OCI-LY1 (cell line): Measurements from ENCODE around the gene HOXA5.

ENCODE experiments used
- H2AFZ ChIP-seq: fragments of 200-600 bp; sonication (generic), shearing (Covaris generic); 2 replicates; pipeline ENCODE4 v1.6.0; 2014; ENCODE audit warnings: antibody characterized with exemption, mild to moderate bottlenecking, low read length
- H3F3A ChIP-seq: fragments of 200-600 bp; sonication (generic), shearing (Covaris generic); 2 replicates; pipeline ENCODE4 v1.6.0; 2014; ENCODE audit warnings: mild to moderate bottlenecking, antibody characterized with exemption, low read length, moderate library complexity; ENCODE audit not compliant: insufficient read depth
- H3K27ac ChIP-seq: fragments of 200-600 bp; sonication (generic); 2 replicates; pipeline ENCODE4 v1.5.1; 2014; ENCODE audit warnings: low read length, mixed run types, mild to moderate bottlenecking, low read depth; ENCODE audit not compliant: poor library complexity, severe bottlenecking
- H3K27me3 ChIP-seq: fragments of 200-600 bp; sonication (generic); 2 replicates; pipeline ENCODE4 v1.6.0; 2014; ENCODE audit warnings: antibody characterized with exemption, mild to moderate bottlenecking, low read length, moderate library complexity; ENCODE audit not compliant: insufficient read depth
- H3K36me3 ChIP-seq: fragments of 200-600 bp; sonication (generic); 2 replicates; pipeline ENCODE4 v1.6.1; 2014; ENCODE audit warnings: mild to moderate bottlenecking, antibody characterized with exemption, low read length, moderate library complexity, mixed read lengths; ENCODE audit not compliant: insufficient read depth
- H3K4me1 ChIP-seq: fragments of 200-600 bp; sonication (generic); 2 replicates; pipeline ENCODE4 v1.5.1; 2014; ENCODE audit warnings: mild to moderate bottlenecking, low read length, moderate library complexity; ENCODE audit not compliant: insufficient read depth, severe bottlenecking
- H3K4me2 ChIP-seq: fragments of 200-600 bp; sonication (generic), shearing (Covaris generic); 2 replicates; pipeline ENCODE4 v1.6.1; 2014; ENCODE audit warnings: low read length
- H3K4me3 ChIP-seq: fragments of 200-600 bp; sonication (generic); 2 replicates; pipeline ENCODE4 v1.5.1; 2014; ENCODE audit warnings: low read length, low read depth, mild to moderate bottlenecking, mixed read lengths; ENCODE audit not compliant: poor library complexity, severe bottlenecking
- H3K79me2 ChIP-seq: fragments of 200-600 bp; shearing (Covaris generic); 2 replicates; pipeline ENCODE4 v1.6.1; 2016; ENCODE audit warnings: mixed run types, low read length, mixed read lengths; ENCODE audit not compliant: insufficient read depth
- H3K9ac ChIP-seq: fragments of 200-600 bp; sonication (generic), shearing (Covaris generic); 2 replicates; pipeline ENCODE4 v1.6.1; 2014; ENCODE audit warnings: mild to moderate bottlenecking, low read length, mixed read lengths
- H3K9me2 ChIP-seq: fragments of 200-600 bp; sonication (generic), shearing (Covaris generic); 2 replicates; pipeline ENCODE4 v1.6.1; 2014; ENCODE audit warnings: low read depth, mild to moderate bottlenecking, low read length, mixed read lengths
- H3K9me3 ChIP-seq: fragments of 200-600 bp; shearing (Covaris generic); 2 replicates; pipeline ENCODE4 v1.6.1; 2014; ENCODE audit warnings: low read length, mixed read lengths
- H4K20me1 ChIP-seq: fragments of 200-600 bp; sonication (generic), shearing (Covaris generic); 2 replicates; pipeline ENCODE4 v1.6.0; 2016; ENCODE audit warnings: mild to moderate bottlenecking, low read length; ENCODE audit not compliant: insufficient read depth
- EZH2 ChIP-seq: fragments of 200-600 bp; sonication (generic), shearing (Covaris generic); IDR thresholded peaks from 2 replicates; pipeline ENCODE4 v1.8.0; 2017; ENCODE audit warnings: borderline replicate concordance, mixed run types, mild to moderate bottlenecking, antibody characterized with exemption, low read length, moderate library complexity, mixed read lengths
- TF ChIP-seq, protein P1 (sequence below): fragments of 200-600 bp; sonication (generic), shearing (Covaris generic); IDR thresholded peaks from 2 replicates; pipeline ENCODE4 v1.5.1; 2017; ENCODE audit warnings: mild to moderate bottlenecking, antibody characterized with exemption, low read length, moderate library complexity, mixed read lengths

HOXA5 gene

DNA sequence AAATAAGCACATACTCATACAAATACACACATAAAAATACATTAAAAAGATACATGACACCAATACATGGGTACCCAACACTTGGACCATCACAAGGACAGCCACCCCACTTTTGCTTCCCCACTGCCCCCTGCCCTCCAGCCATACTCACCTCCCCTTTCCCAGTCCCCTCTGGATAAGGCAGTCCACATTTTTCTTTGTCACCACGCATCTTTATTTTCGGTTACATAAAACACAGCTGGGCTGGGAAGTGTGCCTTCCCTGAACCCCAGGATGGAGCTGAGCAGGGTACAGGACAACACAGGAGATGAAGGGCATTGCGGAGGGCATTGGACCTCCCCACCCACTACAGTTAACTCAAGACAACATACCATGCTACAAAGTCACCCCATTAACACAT lies 10.0 kb upstream of the HOXA5 start:
- no peak overlapping the region for H3K9ac ChIP-seq
- H3K4me3 ChIP-seq = no peak overlapping the region
- H3K4me2 ChIP-seq = no peak overlapping the region
- H3F3A ChIP-seq = no peaks in the 10 kb centered on the region
- peaks cover 17% of the 10 kb centered on the region; the same call in 1 of the 2 replicates for H3K27me3 ChIP-seq
- H3K9me3 ChIP-seq = no peaks in the 10 kb centered on the region
- no peaks in the 10 kb centered on the region for H3K9me2 ChIP-seq
- no peak overlapping the region for H2AFZ ChIP-seq
- H3K27ac ChIP-seq = no peak overlapping the region
- H4K20me1 ChIP-seq = no peaks in the 10 kb centered on the region
- H3K4me1 ChIP-seq = peaks cover 36% of the 10 kb centered on the region
- no peaks in the 10 kb centered on the region for H3K36me3 ChIP-seq
- TF ChIP-seq, protein P1, sequence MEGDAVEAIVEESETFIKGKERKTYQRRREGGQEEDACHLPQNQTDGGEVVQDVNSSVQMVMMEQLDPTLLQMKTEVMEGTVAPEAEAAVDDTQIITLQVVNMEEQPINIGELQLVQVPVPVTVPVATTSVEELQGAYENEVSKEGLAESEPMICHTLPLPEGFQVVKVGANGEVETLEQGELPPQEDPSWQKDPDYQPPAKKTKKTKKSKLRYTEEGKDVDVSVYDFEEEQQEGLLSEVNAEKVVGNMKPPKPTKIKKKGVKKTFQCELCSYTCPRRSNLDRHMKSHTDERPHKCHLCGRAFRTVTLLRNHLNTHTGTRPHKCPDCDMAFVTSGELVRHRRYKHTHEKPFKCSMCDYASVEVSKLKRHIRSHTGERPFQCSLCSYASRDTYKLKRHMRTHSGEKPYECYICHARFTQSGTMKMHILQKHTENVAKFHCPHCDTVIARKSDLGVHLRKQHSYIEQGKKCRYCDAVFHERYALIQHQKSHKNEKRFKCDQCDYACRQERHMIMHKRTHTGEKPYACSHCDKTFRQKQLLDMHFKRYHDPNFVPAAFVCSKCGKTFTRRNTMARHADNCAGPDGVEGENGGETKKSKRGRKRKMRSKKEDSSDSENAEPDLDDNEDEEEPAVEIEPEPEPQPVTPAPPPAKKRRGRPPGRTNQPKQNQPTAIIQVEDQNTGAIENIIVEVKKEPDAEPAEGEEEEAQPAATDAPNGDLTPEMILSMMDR = no peak
- no peak for TF ChIP-seq EZH2
- no peaks in the 10 kb centered on the region for H3K79me2 ChIP-seq

DNA sequence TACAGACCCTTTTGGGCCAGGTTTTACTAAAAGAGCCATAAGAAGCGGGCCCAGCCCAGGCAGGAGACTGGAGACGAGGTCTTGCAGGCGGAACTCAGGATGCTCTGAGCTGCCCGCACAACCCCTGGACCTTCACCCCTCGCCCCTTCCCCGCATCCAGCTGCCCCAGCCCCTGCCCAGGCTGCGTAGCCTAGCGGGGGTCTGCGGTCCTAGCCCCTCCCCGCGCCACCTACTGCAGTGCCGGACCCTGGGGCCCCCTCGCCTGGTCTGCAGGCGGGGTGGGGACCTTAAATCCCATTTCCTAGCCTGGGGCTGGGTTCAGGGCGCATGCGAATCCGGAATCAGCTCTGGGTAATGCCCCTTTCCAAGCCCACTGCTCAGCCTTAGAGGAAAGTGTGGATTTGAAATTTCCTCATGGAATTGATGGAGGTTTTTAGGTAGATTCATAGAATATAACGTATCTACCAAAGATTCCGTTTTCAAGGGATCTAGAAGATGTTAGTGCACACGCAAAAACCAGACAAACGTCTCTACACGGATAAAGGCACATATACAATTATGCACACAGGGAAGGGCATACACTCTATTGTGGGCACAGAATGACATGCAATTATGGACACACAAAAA lies 9.4 kb upstream of the HOXA5 start:
- Histone ChIP-seq H3K27me3 (peaks cover 20% of the 10 kb centered on the region; the same call in 1 of the 2 replicates), H2AFZ (no peak overlapping the region), H3K4me3 (peak overlapping the region; percentile 63), H3K4me2 (peak overlapping the region; percentile 91; the same call in 1 of the 2 replicates), H3K9me2 (no peaks in the 10 kb centered on the region), H3F3A (no peaks in the 10 kb centered on the region), H3K36me3 (no peaks in the 10 kb centered on the region), H3K4me1 (peaks cover 42% of the 10 kb centered on the region), H3K79me2 (no peaks in the 10 kb centered on the region), H3K27ac (no peak overlapping the region), H4K20me1 (no peaks in the 10 kb centered on the region), H3K9ac (no peak overlapping the region), H3K9me3 (no peaks in the 10 kb centered on the region)
- TF ChIP-seq, protein P1 = no peak
- no peak for TF ChIP-seq EZH2

DNA sequence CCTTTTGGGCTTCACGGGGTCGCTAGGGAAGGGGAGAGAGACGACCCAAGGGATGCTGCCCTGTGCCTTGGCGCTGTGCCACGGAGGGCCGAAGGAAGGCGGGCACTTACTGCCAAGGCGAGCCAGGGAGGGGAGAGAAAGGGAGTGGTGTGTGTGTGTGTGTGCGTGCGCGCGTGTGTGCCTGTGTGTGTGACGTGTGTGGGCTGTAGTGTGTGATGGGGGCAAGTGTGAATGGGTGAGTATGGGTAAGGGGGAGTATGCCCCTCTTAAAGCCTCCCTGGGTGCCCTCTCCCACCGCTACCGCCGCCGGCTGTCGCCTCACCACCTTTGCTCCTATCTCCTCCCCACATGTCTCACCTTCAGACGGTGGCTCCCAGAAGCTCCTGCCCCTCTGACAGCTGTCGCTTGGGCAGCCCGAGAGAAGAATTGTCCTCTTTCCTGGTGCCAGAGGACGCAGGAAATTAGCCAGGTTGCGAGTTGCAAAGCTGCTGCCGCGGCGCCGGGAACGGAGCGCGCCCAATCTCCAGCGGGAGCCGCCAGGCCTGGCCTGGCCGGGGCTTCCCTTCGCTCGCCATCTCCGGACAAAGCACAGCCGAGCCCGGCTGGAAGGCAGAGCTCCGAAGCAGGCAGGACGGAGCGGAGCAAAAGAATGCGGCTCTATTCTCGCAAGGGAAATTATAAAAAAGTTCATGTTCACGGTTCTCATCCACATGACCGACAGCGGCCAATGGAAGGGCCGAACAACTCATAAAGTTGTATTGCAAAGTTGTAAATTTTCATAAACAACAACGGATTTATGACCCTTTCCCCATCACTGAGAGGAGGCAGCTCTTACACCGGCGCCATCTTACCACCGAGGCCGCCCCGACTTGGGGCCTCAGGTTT lies 8.7 kb upstream of the HOXA5 start, which contains the start of gene HOXA3:
Gene HOXA3 (minus strand): TSS at position 653 of the 885 bp plus-strand sequence. CDS start 41,943 bp downstream, outside the sequence.
- H3K4me2 ChIP-seq = peak within 1 kb of the TSS; percentile 91
- no peak within 1 kb of the TSS for H2AFZ ChIP-seq
- no peaks in the 10 kb centered on the region for H3K9me3 ChIP-seq
- no peak within 1 kb of the TSS for H3K27ac ChIP-seq
- H3F3A ChIP-seq = no peaks in the 10 kb centered on the region
- peaks cover 24% of the 10 kb centered on the region; the same call in 1 of the 2 replicates for H3K27me3 ChIP-seq
- H3K4me1 ChIP-seq = peaks cover 49% of the 10 kb centered on the region
- H3K9me2 ChIP-seq = no peaks in the 10 kb centered on the region
- H3K4me3 ChIP-seq = peak within 1 kb of the TSS; percentile 63
- TF ChIP-seq, protein P1 = no peak
- no peak for TF ChIP-seq EZH2
- H3K9ac ChIP-seq = peak within 1 kb of the TSS; percentile 61; the same call in 1 of the 2 replicates
- H4K20me1 ChIP-seq = no peaks in the 10 kb centered on the region
- H3K79me2 ChIP-seq = no peaks in the 10 kb centered on the region
- H3K36me3 ChIP-seq = no peaks in the 10 kb centered on the region
